ENCODE measurements around the gene NOS2.
"Not testable (repeated sequence)": the region's sequence is repeated elsewhere in the genome, so short reads cannot be mapped to it uniquely, and the experiment has no call there.

Gene NOS2

GRCh38 chr17:27800522-27800921 lies at the start of gene NOS2:
TSS of gene NOS2 (minus strand) at chr17:27800529. CDS start at chr17:27798809, 1,720 bp downstream.
- DNase-seq (ENCODE audit: low spot score) = no peak

GRCh38 chr17:27849474-27850185 lies 49.3 kb upstream of the NOS2 start:
- no peak for DNase-seq (ENCODE audit: low spot score)

GRCh38 chr17:27848931-27849330 lies 48.6 kb upstream of the NOS2 start:
- DNase-seq (ENCODE audit: low spot score) = no peak

- not testable (repeated sequence) for DNase-seq (ENCODE audit: low spot score)
These were observed 46.5 kb upstream of the NOS2 start for GRCh38 chr17:27846808-27847307.

GRCh38 chr17:27846042-27846655 lies 45.8 kb upstream of the NOS2 start:
- no peak for DNase-seq (ENCODE audit: low spot score)

- DNase-seq (ENCODE audit: low spot score) = no peak
These were observed 45.1 kb upstream of the NOS2 start for GRCh38 chr17:27845264-27846041.

GRCh38 chr17:27840688-27841087 lies 40.4 kb upstream of the NOS2 start:
- DNase-seq (ENCODE audit: low spot score) = no peak

GRCh38 chr17:27840406-27840678 lies 40.0 kb upstream of the NOS2 start:
- not testable (repeated sequence) for DNase-seq (ENCODE audit: low spot score)

GRCh38 chr17:27839571-27840405 lies 39.5 kb upstream of the NOS2 start:
- DNase-seq (ENCODE audit: low spot score) = not testable (repeated sequence)

- DNase-seq (ENCODE audit: low spot score) = not testable (repeated sequence)
These were observed 38.3 kb upstream of the NOS2 start for GRCh38 chr17:27838607-27839006.

GRCh38 chr17:27837769-27838168 lies 37.4 kb upstream of the NOS2 start:
- not testable (repeated sequence) for DNase-seq (ENCODE audit: low spot score)

GRCh38 chr17:27836651-27837050 lies 36.3 kb upstream of the NOS2 start:
- no peak for DNase-seq (ENCODE audit: low spot score)

- no peak for DNase-seq (ENCODE audit: low spot score)
These were observed 34.2 kb upstream of the NOS2 start for GRCh38 chr17:27834571-27834970.

- DNase-seq (ENCODE audit: low spot score) = no peak
These were observed 32.5 kb upstream of the NOS2 start for GRCh38 chr17:27832831-27833230.

- not testable (repeated sequence) for DNase-seq (ENCODE audit: low spot score)
These were observed 29.6 kb upstream of the NOS2 start for GRCh38 chr17:27829888-27830287.

GRCh38 chr17:27829143-27829711 lies 28.9 kb upstream of the NOS2 start:
- not testable (repeated sequence) for DNase-seq (ENCODE audit: low spot score)

- DNase-seq (ENCODE audit: low spot score) = no peak
These were observed 25.1 kb upstream of the NOS2 start for GRCh38 chr17:27825459-27825858.

- DNase-seq (ENCODE audit: low spot score) = no peak
These were observed 24.4 kb upstream of the NOS2 start for GRCh38 chr17:27824745-27825144.

GRCh38 chr17:27824176-27824715 lies 23.9 kb upstream of the NOS2 start:
- no peak for DNase-seq (ENCODE audit: low spot score)

GRCh38 chr17:27822108-27822507 lies 21.8 kb upstream of the NOS2 start:
- DNase-seq (ENCODE audit: low spot score) = not testable (repeated sequence)

- no peak for DNase-seq (ENCODE audit: low spot score)
These were observed 21.0 kb upstream of the NOS2 start for GRCh38 chr17:27821318-27821717.

All from NAMALWA (cell line).